Cortex of kidney (tissue), 1 donor: ENCODE measurements around the gene LENEP.

ENCODE experiments used
- DNase-seq: peaks from one replicate; lab custom pipeline; 2025; lab: John Stamatoyannopoulos, UW

LENEP gene

GRCh38 chr1:154993572-154994268, at the start of gene LENEP:
TSS of gene LENEP (plus strand) at chr1:154993586. CDS start at chr1:154993608, 22 bp downstream.
- DNase-seq, result no peak

- DNase-seq, result no peak
These were observed 49.6 kb upstream of the LENEP start for GRCh38 chr1:154943649-154944400.

- no peak for DNase-seq
These were observed 48.8 kb upstream of the LENEP start for GRCh38 chr1:154944401-154945159.

- DNase-seq, result no peak
These were observed 48.0 kb upstream of the LENEP start for GRCh38 chr1:154945160-154945961.

- no peak for DNase-seq
These were observed 47.2 kb upstream of the LENEP start for GRCh38 chr1:154945962-154946850.

- DNase-seq, result no peak
These were observed 45.3 kb upstream of the LENEP start for GRCh38 chr1:154948079-154948478.

GRCh38 chr1:154951901-154952657, 41.3 kb upstream of the LENEP start:
- no peak for DNase-seq

GRCh38 chr1:154952664-154953063, 40.7 kb upstream of the LENEP start:
- no peak for DNase-seq

- DNase-seq, result no peak
These were observed 39.8 kb upstream of the LENEP start for GRCh38 chr1:154953611-154954038.

GRCh38 chr1:154954541-154954940, 38.8 kb upstream of the LENEP start:
- DNase-seq, result no peak

GRCh38 chr1:154955039-154955717, 38.2 kb upstream of the LENEP start:
- DNase-seq, result no peak

GRCh38 chr1:154955718-154956543, 37.5 kb upstream of the LENEP start, which contains the start of gene PBXIP1:
TSS of gene PBXIP1 (minus strand) at chr1:154956099. CDS start at chr1:154953721, 2,378 bp downstream.
- DNase-seq, result no peak

- no peak for DNase-seq
These were observed 36.8 kb upstream of the LENEP start for GRCh38 chr1:154956544-154956941.

- no peak for DNase-seq
These were observed 36.2 kb upstream of the LENEP start for GRCh38 chr1:154957091-154957657.

GRCh38 chr1:154958036-154958435, 35.4 kb upstream of the LENEP start:
- no peak for DNase-seq

- no peak for DNase-seq
These were observed 34.5 kb upstream of the LENEP start for GRCh38 chr1:154958681-154959425.

GRCh38 chr1:154959426-154959780, 34.0 kb upstream of the LENEP start:
- no peak for DNase-seq
